Measurements from ENCODE around the gene CPAMD8.

CPAMD8 gene

GRCh38 chr19:16922592-16922934 lies 104.0 kb downstream of the CPAMD8 start:
- Mint-ChIP-seq H3K4me3 (no peak overlapping the region), H3K9me3 (peaks cover 15% of the 10 kb centered on the region), H3K27ac (no peak overlapping the region), H3K4me1 (ENCODE audit: low read depth) (no peaks in the 10 kb centered on the region), H3K27me3 (peaks cover 10% of the 10 kb centered on the region), H3K36me3 (ENCODE audit: low read depth) (no peaks in the 10 kb centered on the region)
- intact Hi-C loops (cut with micrococcal nuclease): no loop called here

GRCh38 chr19:16921766-16922591 lies 104.6 kb downstream of the CPAMD8 start:
- H3K4me1 Mint-ChIP-seq (ENCODE audit: low read depth): no peaks in the 10 kb centered on the region
- no peaks in the 10 kb centered on the region for H3K36me3 Mint-ChIP-seq (ENCODE audit: low read depth)
- peaks cover 10% of the 10 kb centered on the region for H3K27me3 Mint-ChIP-seq
- H3K4me3 Mint-ChIP-seq: no peak overlapping the region
- H3K9me3 Mint-ChIP-seq: peaks cover 15% of the 10 kb centered on the region
- intact Hi-C loops (cut with micrococcal nuclease): no loop called here
- no peak overlapping the region for H3K27ac Mint-ChIP-seq

GRCh38 chr19:16920816-16921529 lies 105.6 kb downstream of the CPAMD8 start:
- H3K36me3 Mint-ChIP-seq (ENCODE audit: low read depth): no peaks in the 10 kb centered on the region
- H3K4me3 Mint-ChIP-seq: no peak overlapping the region
- H3K27me3 Mint-ChIP-seq: peaks cover 8% of the 10 kb centered on the region
- intact Hi-C loops (cut with micrococcal nuclease): no loop called here
- H3K4me1 Mint-ChIP-seq (ENCODE audit: low read depth): no peaks in the 10 kb centered on the region
- peaks cover 15% of the 10 kb centered on the region for H3K9me3 Mint-ChIP-seq
- no peak overlapping the region for H3K27ac Mint-ChIP-seq

GRCh38 chr19:16919496-16919895 lies 107.1 kb downstream of the CPAMD8 start:
- Mint-ChIP-seq H3K27me3 (peaks cover 12% of the 10 kb centered on the region), H3K4me3 (no peak overlapping the region), H3K27ac (no peak overlapping the region), H3K36me3 (ENCODE audit: low read depth) (no peaks in the 10 kb centered on the region), H3K4me1 (ENCODE audit: low read depth) (no peaks in the 10 kb centered on the region), H3K9me3 (peaks cover 7% of the 10 kb centered on the region)
- intact Hi-C loops (cut with micrococcal nuclease): no loop called here

GRCh38 chr19:16917401-16917800 lies 109.2 kb downstream of the CPAMD8 start:
- H3K4me3 Mint-ChIP-seq: no peak overlapping the region
- no peak overlapping the region for H3K27ac Mint-ChIP-seq
- H3K9me3 Mint-ChIP-seq: peaks cover 22% of the 10 kb centered on the region
- peaks cover 14% of the 10 kb centered on the region for H3K27me3 Mint-ChIP-seq
- H3K4me1 Mint-ChIP-seq (ENCODE audit: low read depth): no peaks in the 10 kb centered on the region
- no peaks in the 10 kb centered on the region for H3K36me3 Mint-ChIP-seq (ENCODE audit: low read depth)
- intact Hi-C loops (cut with micrococcal nuclease): no loop called here

GRCh38 chr19:16915734-16916133 lies 110.9 kb downstream of the CPAMD8 start:
- intact Hi-C loops (cut with micrococcal nuclease): no loop called here
- Mint-ChIP-seq H3K27ac (no peak overlapping the region), H3K4me1 (ENCODE audit: low read depth) (no peaks in the 10 kb centered on the region), H3K27me3 (peaks cover 16% of the 10 kb centered on the region), H3K36me3 (ENCODE audit: low read depth) (no peaks in the 10 kb centered on the region), H3K9me3 (peaks cover 29% of the 10 kb centered on the region), H3K4me3 (no peak overlapping the region)

GRCh38 chr19:16915135-16915534 lies 111.5 kb downstream of the CPAMD8 start:
- intact Hi-C loops (cut with micrococcal nuclease): no loop called here
- Mint-ChIP-seq H3K9me3 (peaks cover 29% of the 10 kb centered on the region), H3K4me3 (no peak overlapping the region), H3K27me3 (peaks cover 16% of the 10 kb centered on the region), H3K27ac (no peak overlapping the region), H3K4me1 (ENCODE audit: low read depth) (no peaks in the 10 kb centered on the region), H3K36me3 (ENCODE audit: low read depth) (no peaks in the 10 kb centered on the region)

GRCh38 chr19:16914421-16914820 lies 112.2 kb downstream of the CPAMD8 start:
- H3K27me3 Mint-ChIP-seq: peaks cover 13% of the 10 kb centered on the region
- H3K9me3 Mint-ChIP-seq: peaks cover 22% of the 10 kb centered on the region
- H3K27ac Mint-ChIP-seq: no peak overlapping the region
- H3K36me3 Mint-ChIP-seq (ENCODE audit: low read depth): no peaks in the 10 kb centered on the region
- intact Hi-C loops (cut with micrococcal nuclease): no loop called here
- no peaks in the 10 kb centered on the region for H3K4me1 Mint-ChIP-seq (ENCODE audit: low read depth)
- no peak overlapping the region for H3K4me3 Mint-ChIP-seq

GRCh38 chr19:16912780-16913179 lies 113.8 kb downstream of the CPAMD8 start:
- H3K36me3 Mint-ChIP-seq (ENCODE audit: low read depth): no peaks in the 10 kb centered on the region
- intact Hi-C loops (cut with micrococcal nuclease): no loop called here
- H3K27me3 Mint-ChIP-seq: peaks cover 12% of the 10 kb centered on the region
- H3K27ac Mint-ChIP-seq: no peak overlapping the region
- peaks cover 22% of the 10 kb centered on the region for H3K9me3 Mint-ChIP-seq
- H3K4me1 Mint-ChIP-seq (ENCODE audit: low read depth): no peaks in the 10 kb centered on the region
- H3K4me3 Mint-ChIP-seq: no peak overlapping the region

- Mint-ChIP-seq H3K4me1 (ENCODE audit: low read depth) (no peaks in the 10 kb centered on the region), H3K27me3 (peaks cover 17% of the 10 kb centered on the region)
- intact Hi-C loops (cut with micrococcal nuclease): no loop called here
These were observed 115.6 kb downstream of the CPAMD8 start for GRCh38 chr19:16911046-16911445.

GRCh38 chr19:16908759-16909158 lies 117.9 kb downstream of the CPAMD8 start:
- peaks cover 21% of the 10 kb centered on the region for H3K9me3 Mint-ChIP-seq
- H3K4me3 Mint-ChIP-seq: no peak overlapping the region
- no peak overlapping the region for H3K27ac Mint-ChIP-seq
- no peaks in the 10 kb centered on the region for H3K4me1 Mint-ChIP-seq (ENCODE audit: low read depth)
- intact Hi-C loops (cut with micrococcal nuclease): no loop called here
- H3K36me3 Mint-ChIP-seq (ENCODE audit: low read depth): no peaks in the 10 kb centered on the region
- peaks cover 21% of the 10 kb centered on the region for H3K27me3 Mint-ChIP-seq

More at GRCh38 chr19:16911046-16911445, 115.6 kb downstream of the CPAMD8 start:
- Mint-ChIP-seq H3K27ac (no peak overlapping the region), H3K36me3 (ENCODE audit: low read depth) (no peaks in the 10 kb centered on the region), H3K4me3 (no peak overlapping the region), H3K9me3 (peaks cover 22% of the 10 kb centered on the region)

- H3K4me1 Mint-ChIP-seq (ENCODE audit: low read depth): peaks cover 16% of the 10 kb centered on the region
- H3K9me3 Mint-ChIP-seq: no peaks in the 10 kb centered on the region
- H3K27ac Mint-ChIP-seq: no peak overlapping the region
- no peak overlapping the region for H3K4me3 Mint-ChIP-seq
- intact Hi-C loops (cut with micrococcal nuclease): no loop called here
- peaks cover 23% of the 10 kb centered on the region for H3K27me3 Mint-ChIP-seq
- H3K36me3 Mint-ChIP-seq (ENCODE audit: low read depth): no peaks in the 10 kb centered on the region
These were observed 122.0 kb downstream of the CPAMD8 start for GRCh38 chr19:16904599-16904998.

- intact Hi-C loops (cut with micrococcal nuclease): no loop called here
- no peak overlapping the region for H3K27ac Mint-ChIP-seq
- peaks cover 28% of the 10 kb centered on the region for H3K4me1 Mint-ChIP-seq (ENCODE audit: low read depth)
- H3K27me3 Mint-ChIP-seq: peaks cover 30% of the 10 kb centered on the region
- no peaks in the 10 kb centered on the region for H3K36me3 Mint-ChIP-seq (ENCODE audit: low read depth)
- no peaks in the 10 kb centered on the region for H3K9me3 Mint-ChIP-seq
- H3K4me3 Mint-ChIP-seq: no peak overlapping the region
These were observed 123.3 kb downstream of the CPAMD8 start for GRCh38 chr19:16903347-16903746.

GRCh38 chr19:16902545-16902944 lies 124.1 kb downstream of the CPAMD8 start:
- H3K27ac Mint-ChIP-seq: no peak overlapping the region

More at GRCh38 chr19:16902545-16902944, 124.1 kb downstream of the CPAMD8 start:
- intact Hi-C loops (cut with micrococcal nuclease): no loop called here
- Mint-ChIP-seq H3K4me3 (no peak overlapping the region), H3K9me3 (no peaks in the 10 kb centered on the region), H3K36me3 (ENCODE audit: low read depth) (no peaks in the 10 kb centered on the region), H3K27me3 (peaks cover 29% of the 10 kb centered on the region), H3K4me1 (ENCODE audit: low read depth) (peaks cover 33% of the 10 kb centered on the region)

Data from dendritic cell treated with granulocyte-macrophage colony-stimulating factor and Interleukin-4, amounts not matched to agents 40 ng/mL and 50 ng/mL, for 4 days (primary cell).